ENCODE data around the gene PSAP.

The PSAP gene

DNA sequence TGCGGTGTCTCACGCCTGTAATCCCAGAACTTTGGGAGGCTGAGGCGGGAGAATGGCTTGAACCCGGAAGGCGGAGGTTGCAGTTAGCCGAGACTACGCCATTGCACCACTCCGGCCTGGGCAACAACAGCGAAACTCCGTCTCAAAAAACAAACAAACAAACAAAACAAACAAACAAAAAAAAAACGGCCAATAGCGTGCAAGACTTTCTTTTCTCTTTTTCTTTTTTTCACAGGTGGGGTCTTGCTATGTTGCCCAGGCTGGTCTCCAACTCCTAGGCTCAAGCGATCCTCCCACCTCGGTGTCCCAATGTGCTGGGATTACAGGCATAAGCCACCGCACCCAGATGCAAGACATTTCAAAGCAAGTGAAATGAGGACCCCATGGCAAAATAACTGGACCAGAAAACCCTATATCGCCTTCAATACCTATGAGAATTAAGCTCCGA lies 1.6 kb downstream of the PSAP start:
- Histone ChIP-seq H3K79me2 (ENCODE audit: insufficient read depth, low read length) (peaks cover 53% of the 10 kb centered on the region), H3K9me3 (ENCODE audit: insufficient read depth, low read depth, low read length) (no peaks in the 10 kb centered on the region), H3K4me3 (ENCODE audit: low read length, poor library complexity, severe bottlenecking) (peak overlapping the region; percentile 44), H3K4me2 (ENCODE audit: low read depth, low read length, poor library complexity, severe bottlenecking) (peak overlapping the region; percentile 81), H3K9me2 (replicated peaks; ENCODE audit: low read depth, low read length) (no peaks in the 10 kb centered on the region), H2AFZ (ENCODE audit: low read length) (no peak overlapping the region), H3K36me3 (ENCODE audit: insufficient read depth, low read length) (no peaks in the 10 kb centered on the region), H4K20me1 (ENCODE audit: insufficient read depth, low read length, poor library complexity, severe bottlenecking) (peaks cover 57% of the 10 kb centered on the region), H3K4me1 (ENCODE audit: insufficient read depth, low read length, poor library complexity, severe bottlenecking) (peaks cover 48% of the 10 kb centered on the region), H3K27me3 (ENCODE audit: insufficient read depth, low read length, poor library complexity, severe bottlenecking) (no peaks in the 10 kb centered on the region), H3K9ac (ENCODE audit: low read depth, low read length, poor library complexity, severe bottlenecking) (no peak overlapping the region), H3F3A (ENCODE audit: low read depth) (no peaks in the 10 kb centered on the region)
- TF ChIP-seq EZH2phosphoT487 (IDR thresholded peaks at IDR 0.05; ENCODE audit: borderline replicate concordance) (no peak), CTCF (conservative IDR thresholded peaks at IDR 0.05; ENCODE audit: low read length) (no peak)

- peak overlapping the region; percentile 21 for H3K9ac ChIP-seq (ENCODE audit: low read depth, low read length, poor library complexity, severe bottlenecking)
- no peaks in the 10 kb centered on the region for H3F3A ChIP-seq (ENCODE audit: low read depth)
- no peaks in the 10 kb centered on the region for H3K9me2 ChIP-seq (replicated peaks; ENCODE audit: low read depth, low read length)
- no peaks in the 10 kb centered on the region for H3K36me3 ChIP-seq (ENCODE audit: insufficient read depth, low read length)
- peak overlapping the region; percentile 44 for H3K4me3 ChIP-seq (ENCODE audit: low read length, poor library complexity, severe bottlenecking)
- no peaks in the 10 kb centered on the region for H3K27me3 ChIP-seq (ENCODE audit: insufficient read depth, low read length, poor library complexity, severe bottlenecking)
- H3K79me2 ChIP-seq (ENCODE audit: insufficient read depth, low read length) = peaks cover 62% of the 10 kb centered on the region
- peaks cover 55% of the 10 kb centered on the region for H3K4me1 ChIP-seq (ENCODE audit: insufficient read depth, low read length, poor library complexity, severe bottlenecking)
- no peaks in the 10 kb centered on the region for H3K9me3 ChIP-seq (ENCODE audit: insufficient read depth, low read depth, low read length)
- peaks cover 66% of the 10 kb centered on the region for H4K20me1 ChIP-seq (ENCODE audit: insufficient read depth, low read length, poor library complexity, severe bottlenecking)
- H3K4me2 ChIP-seq (ENCODE audit: low read depth, low read length, poor library complexity, severe bottlenecking) = peak overlapping the region; percentile 81
- TF ChIP-seq EZH2phosphoT487 (IDR thresholded peaks at IDR 0.05; ENCODE audit: borderline replicate concordance) (no peak), CTCF (conservative IDR thresholded peaks at IDR 0.05; ENCODE audit: low read length) (no peak)
- H2AFZ ChIP-seq (ENCODE audit: low read length) = no peak overlapping the region
Measured at GRCh38 chr10:71848325-71849275, 2.5 kb downstream of the PSAP start.

DNA sequence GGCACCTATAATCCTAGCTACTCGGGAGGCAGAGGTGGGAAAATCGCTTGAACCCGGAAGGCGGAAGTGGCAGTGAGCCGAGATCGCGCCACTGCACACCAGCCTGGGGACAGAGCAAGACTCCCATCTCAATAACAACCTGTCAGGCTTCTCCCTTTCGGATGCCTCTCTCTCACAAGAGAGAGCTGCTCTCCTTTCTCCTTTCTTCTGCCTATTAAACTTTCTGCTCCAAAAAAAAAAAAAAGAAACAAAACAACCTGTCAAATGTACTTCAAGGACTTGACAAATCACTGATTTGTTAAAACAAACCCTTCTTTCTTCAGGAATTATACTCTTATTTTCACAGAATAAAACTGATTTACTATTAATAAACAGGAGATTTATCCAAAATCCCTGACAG lies 3.6 kb downstream of the PSAP start:
- H3F3A ChIP-seq (ENCODE audit: low read depth) = no peaks in the 10 kb centered on the region
- H3K27me3 ChIP-seq (ENCODE audit: insufficient read depth, low read length, poor library complexity, severe bottlenecking) = no peaks in the 10 kb centered on the region
- peaks cover 70% of the 10 kb centered on the region for H3K79me2 ChIP-seq (ENCODE audit: insufficient read depth, low read length)
- no peak overlapping the region for H2AFZ ChIP-seq (ENCODE audit: low read length)
- H3K4me2 ChIP-seq (ENCODE audit: low read depth, low read length, poor library complexity, severe bottlenecking) = peak overlapping the region; percentile 81
- TF ChIP-seq CTCF (conservative IDR thresholded peaks at IDR 0.05; ENCODE audit: low read length) = no peak
- TF ChIP-seq EZH2phosphoT487 (IDR thresholded peaks at IDR 0.05; ENCODE audit: borderline replicate concordance) = no peak
- no peak overlapping the region for H3K4me3 ChIP-seq (ENCODE audit: low read length, poor library complexity, severe bottlenecking)
- H3K9ac ChIP-seq (ENCODE audit: low read depth, low read length, poor library complexity, severe bottlenecking) = no peak overlapping the region
- H3K9me2 ChIP-seq (replicated peaks; ENCODE audit: low read depth, low read length) = no peaks in the 10 kb centered on the region
- no peaks in the 10 kb centered on the region for H3K36me3 ChIP-seq (ENCODE audit: insufficient read depth, low read length)
- no peaks in the 10 kb centered on the region for H3K9me3 ChIP-seq (ENCODE audit: insufficient read depth, low read depth, low read length)
- H4K20me1 ChIP-seq (ENCODE audit: insufficient read depth, low read length, poor library complexity, severe bottlenecking) = peaks cover 78% of the 10 kb centered on the region
- H3K4me1 ChIP-seq (ENCODE audit: insufficient read depth, low read length, poor library complexity, severe bottlenecking) = peaks cover 58% of the 10 kb centered on the region
